ENCODE measurements around the gene KLC1. TPM values are rescaled to one million over a fixed set of nuclear protein-coding genes. Genes with fewer than 3 reads are reported as not detected.

The KLC1 gene
- total RNA-seq, 2 experiments from 2014 or later, result 88.0 to 88.6 TPM

DNA sequence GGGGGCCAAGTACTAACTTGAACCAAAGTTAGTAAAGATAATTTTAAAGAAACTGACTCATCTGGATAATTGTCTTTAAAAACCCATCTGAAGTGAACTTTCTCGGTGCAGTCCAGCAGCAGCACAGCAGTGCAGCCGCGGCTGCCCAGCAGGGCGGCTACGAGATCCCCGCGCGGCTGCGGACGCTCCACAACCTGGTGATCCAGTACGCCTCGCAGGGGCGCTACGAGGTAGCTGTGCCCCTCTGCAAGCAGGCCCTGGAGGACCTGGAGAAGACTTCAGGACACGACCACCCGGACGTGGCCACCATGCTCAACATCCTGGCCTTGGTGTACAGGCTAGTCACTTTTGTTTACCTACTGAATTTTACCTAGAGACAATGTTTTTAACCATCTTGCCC is 33.6 kb downstream of the KLC1 start:
- H3K27ac Mint-ChIP-seq, result no peak overlapping the region
- H3K4me1 Mint-ChIP-seq, result peaks cover 3% of the 10 kb centered on the region
- H3K36me3 Mint-ChIP-seq, result peaks cover 16% of the 10 kb centered on the region
- no peak for DNase-seq
- H3K27me3 Mint-ChIP-seq, result no peaks in the 10 kb centered on the region
- H3K4me3 Mint-ChIP-seq, result no peak overlapping the region
- H3K9me3 Mint-ChIP-seq, result no peaks in the 10 kb centered on the region

DNA sequence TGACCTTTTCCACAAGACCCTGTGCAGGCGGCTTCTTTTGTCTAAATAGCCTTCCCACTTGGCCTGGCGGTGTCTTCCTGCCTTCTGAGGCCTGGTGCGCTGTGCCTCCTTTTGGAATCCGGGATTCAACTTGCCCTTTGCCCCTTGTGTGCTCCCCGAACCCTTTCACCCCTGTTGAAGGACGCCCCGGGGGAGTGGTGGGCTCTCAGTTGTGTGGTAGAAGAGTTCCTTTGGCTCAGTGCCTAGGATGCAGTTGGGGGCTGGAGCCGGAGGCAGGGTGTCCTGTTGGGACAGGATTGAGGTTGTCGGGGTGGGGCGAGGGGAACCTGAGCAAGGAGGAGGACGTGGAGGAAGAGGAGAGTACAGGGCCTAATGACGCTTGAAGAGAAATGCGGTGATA is 34.5 kb downstream of the KLC1 start:
- no peak for DNase-seq
- H3K27ac Mint-ChIP-seq, result no peak overlapping the region

DNA sequence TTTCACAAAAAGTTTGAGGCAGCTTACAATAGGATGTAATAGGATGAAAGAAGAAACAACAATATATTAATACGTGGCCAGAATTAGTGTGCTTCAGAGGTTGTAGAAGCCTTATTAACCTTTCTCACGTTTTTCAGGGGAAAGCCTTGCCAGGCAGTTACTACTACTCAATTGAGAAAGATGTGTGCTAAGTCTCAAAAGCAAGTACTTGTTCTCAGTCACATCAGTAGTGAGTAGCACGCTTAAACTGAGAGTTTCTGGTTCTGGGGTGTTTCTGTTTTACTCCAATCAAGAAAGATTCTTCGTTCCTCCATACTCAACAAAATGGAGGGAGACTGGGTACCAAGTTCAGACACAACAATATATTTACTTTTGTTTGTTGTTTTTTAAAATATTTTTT is 38.7 kb downstream of the KLC1 start:
- no peak overlapping the region for H3K4me3 Mint-ChIP-seq
- H3K9me3 Mint-ChIP-seq, result no peaks in the 10 kb centered on the region
- H3K27ac Mint-ChIP-seq, result no peak overlapping the region
- no peaks in the 10 kb centered on the region for H3K27me3 Mint-ChIP-seq
- peaks cover 12% of the 10 kb centered on the region for H3K36me3 Mint-ChIP-seq
- H3K4me1 Mint-ChIP-seq, result no peaks in the 10 kb centered on the region
- DNase-seq, result no peak

More for the DNA sequence above, 34.5 kb downstream of the KLC1 start:
- Mint-ChIP-seq H3K9me3 (no peaks in the 10 kb centered on the region), H3K27me3 (no peaks in the 10 kb centered on the region), H3K4me3 (no peak overlapping the region), H3K36me3 (peaks cover 16% of the 10 kb centered on the region), H3K4me1 (peaks cover 3% of the 10 kb centered on the region)

DNA sequence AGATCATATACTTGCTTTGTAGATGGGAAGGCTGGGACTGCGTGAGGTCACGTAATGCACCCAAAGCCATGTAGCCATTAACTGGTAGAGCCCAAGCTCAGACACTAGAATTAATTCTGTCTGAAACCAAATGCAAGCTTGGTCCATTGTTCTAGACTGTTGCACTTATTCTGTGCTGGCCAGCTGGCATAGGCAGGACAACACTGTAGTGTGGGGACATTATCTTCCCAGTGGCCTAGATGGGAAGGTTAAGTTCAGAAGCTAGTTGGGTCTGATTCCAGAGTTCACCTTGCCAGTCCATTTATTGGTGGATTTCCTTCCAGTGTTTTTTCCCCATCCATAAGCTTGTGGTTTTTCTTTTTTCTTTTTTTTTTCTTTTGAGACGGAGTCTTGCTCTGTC is 39.1 kb downstream of the KLC1 start:
- Mint-ChIP-seq H3K4me3 (no peak overlapping the region), H3K4me1 (no peaks in the 10 kb centered on the region), H3K27me3 (no peaks in the 10 kb centered on the region), H3K36me3 (peaks cover 12% of the 10 kb centered on the region), H3K27ac (no peak overlapping the region), H3K9me3 (no peaks in the 10 kb centered on the region)
- no peak for DNase-seq

DNA sequence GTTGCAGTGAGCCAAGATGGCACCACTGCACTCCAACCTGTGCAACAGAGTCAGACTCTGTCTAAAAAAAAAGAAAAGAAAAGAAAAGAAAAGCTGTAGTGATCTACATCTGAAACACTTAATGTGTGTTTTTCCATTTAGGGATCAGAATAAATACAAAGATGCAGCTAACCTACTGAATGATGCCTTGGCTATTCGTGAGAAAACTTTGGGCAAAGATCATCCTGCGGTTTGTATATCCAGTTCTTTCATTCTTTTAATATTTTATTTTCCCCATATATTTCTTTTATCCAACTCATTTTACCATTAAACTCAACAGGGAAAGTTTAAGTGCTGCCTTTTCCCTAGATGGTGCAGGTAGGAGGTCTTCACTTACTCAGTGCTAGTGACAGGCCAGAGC is 40.4 kb downstream of the KLC1 start:
- no peaks in the 10 kb centered on the region for H3K27me3 Mint-ChIP-seq
- no peaks in the 10 kb centered on the region for H3K4me1 Mint-ChIP-seq
- H3K4me3 Mint-ChIP-seq, result no peak overlapping the region
- peaks cover 17% of the 10 kb centered on the region for H3K36me3 Mint-ChIP-seq
- no peak overlapping the region for H3K27ac Mint-ChIP-seq
- DNase-seq, result no peak
- H3K9me3 Mint-ChIP-seq, result no peaks in the 10 kb centered on the region

DNA sequence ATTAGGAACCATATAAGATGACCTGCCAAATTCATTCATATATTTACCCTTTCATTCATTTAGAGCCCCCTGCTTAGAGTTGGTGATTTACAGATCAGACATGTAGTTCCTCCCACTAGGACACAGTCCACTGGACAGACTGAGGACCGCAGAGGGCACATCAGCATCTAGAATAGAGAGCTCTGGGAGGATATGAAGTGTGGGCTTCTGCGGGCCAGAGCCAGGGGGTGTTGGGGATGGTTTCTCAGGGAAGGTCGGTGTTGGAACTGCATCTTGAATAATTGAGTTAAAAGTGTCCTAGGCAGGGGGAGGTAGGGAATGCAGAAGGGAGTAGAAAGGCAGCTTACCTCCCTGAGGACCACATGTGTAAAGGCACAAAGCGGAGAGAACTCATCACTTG is 42.9 kb downstream of the KLC1 start:
- DNase-seq, result no peak
- Mint-ChIP-seq H3K9me3 (no peaks in the 10 kb centered on the region), H3K27ac (no peak overlapping the region), H3K36me3 (peaks cover 22% of the 10 kb centered on the region), H3K4me3 (no peak overlapping the region), H3K27me3 (no peaks in the 10 kb centered on the region), H3K4me1 (no peaks in the 10 kb centered on the region)

DNA sequence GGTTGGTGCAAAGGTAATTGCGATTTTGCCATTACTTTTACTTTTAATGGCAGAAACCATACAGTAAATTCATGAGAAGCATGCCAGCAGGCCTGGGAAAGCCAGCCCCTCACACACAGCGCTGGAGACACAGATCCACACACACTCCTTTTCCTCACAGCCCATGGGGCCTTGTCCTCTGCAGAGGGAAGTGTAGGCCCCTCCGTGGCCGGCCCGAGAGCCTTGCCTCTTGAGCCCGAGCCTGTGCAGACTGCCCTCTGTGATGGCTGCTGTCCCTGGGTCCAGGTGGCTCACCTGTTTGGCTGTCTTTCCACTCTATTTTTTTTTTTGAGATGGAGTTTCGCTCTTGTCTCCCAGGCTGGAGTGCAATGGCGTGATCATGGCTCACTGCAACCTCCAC is 46.9 kb downstream of the KLC1 start:
- DNase-seq, result no peak
- Mint-ChIP-seq H3K27ac (no peak overlapping the region), H3K36me3 (peaks cover 20% of the 10 kb centered on the region), H3K4me1 (peaks cover 9% of the 10 kb centered on the region), H3K27me3 (no peaks in the 10 kb centered on the region), H3K4me3 (no peak overlapping the region), H3K9me3 (no peaks in the 10 kb centered on the region)

DNA sequence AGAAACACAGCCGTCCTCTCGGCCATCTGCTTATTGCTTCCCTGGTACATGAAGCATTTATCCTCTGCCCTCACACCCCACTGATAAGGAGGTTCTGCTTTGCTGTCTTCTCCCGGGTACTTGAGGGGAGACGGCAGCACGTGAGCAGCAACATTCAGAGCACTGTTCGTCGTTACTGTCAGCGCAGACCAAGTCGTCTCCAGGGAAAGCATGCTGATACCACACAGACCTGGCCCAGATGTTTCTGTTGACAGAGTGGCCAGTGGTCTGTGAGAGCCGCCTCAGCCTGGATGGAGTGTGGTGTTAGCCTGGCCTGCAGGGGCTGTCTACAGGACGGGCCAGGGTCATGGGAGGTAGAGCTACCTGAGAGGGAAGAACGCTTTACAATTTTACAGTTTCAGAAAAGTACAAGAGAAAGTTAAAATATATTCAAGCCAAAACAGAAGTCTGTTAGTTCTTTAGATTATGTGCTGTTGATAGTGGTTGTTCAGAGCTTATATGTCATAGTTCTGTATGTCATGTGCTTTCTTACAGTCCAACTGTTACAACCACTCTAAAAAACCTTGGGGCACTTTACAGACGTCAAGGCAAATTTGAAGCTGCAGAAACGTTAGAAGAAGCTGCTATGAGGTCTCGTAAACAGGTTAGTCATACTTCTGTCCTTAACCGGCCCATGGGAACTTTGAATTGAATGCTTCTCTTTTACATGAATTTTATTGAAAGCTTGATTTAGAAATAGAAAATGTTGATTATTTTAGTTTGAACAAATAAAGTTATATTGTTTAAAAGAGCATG is 48.1 kb downstream of the KLC1 start:
- no peak for DNase-seq
- Mint-ChIP-seq H3K27ac (no peak overlapping the region), H3K27me3 (no peaks in the 10 kb centered on the region), H3K4me1 (peaks cover 9% of the 10 kb centered on the region), H3K4me3 (no peak overlapping the region), H3K36me3 (peaks cover 16% of the 10 kb centered on the region), H3K9me3 (no peaks in the 10 kb centered on the region)

DNA sequence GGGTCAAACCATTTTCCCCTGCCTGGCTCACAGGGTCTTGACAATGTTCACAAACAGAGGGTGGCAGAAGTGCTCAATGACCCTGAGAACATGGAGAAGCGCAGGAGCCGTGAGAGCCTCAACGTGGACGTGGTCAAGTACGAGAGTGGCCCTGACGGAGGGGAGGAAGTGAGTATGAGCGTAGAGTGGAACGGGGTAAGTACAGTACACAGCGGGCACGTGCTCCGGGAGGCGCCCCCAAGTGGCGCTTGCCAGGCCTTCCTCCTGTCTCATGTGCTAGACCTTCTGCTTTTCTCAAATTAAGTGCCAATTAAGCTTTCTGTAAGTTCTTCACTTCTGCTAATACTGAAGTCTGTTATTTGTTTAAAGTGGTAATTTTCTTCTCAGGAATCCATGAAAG is 50.3 kb downstream of the KLC1 start:
- Mint-ChIP-seq H3K9me3 (no peaks in the 10 kb centered on the region), H3K27ac (peak overlapping the region; percentile 80), H3K36me3 (peaks cover 10% of the 10 kb centered on the region), H3K4me1 (peaks cover 9% of the 10 kb centered on the region), H3K27me3 (no peaks in the 10 kb centered on the region), H3K4me3 (no peak overlapping the region)
- peak; percentile 58 for DNase-seq

DNA sequence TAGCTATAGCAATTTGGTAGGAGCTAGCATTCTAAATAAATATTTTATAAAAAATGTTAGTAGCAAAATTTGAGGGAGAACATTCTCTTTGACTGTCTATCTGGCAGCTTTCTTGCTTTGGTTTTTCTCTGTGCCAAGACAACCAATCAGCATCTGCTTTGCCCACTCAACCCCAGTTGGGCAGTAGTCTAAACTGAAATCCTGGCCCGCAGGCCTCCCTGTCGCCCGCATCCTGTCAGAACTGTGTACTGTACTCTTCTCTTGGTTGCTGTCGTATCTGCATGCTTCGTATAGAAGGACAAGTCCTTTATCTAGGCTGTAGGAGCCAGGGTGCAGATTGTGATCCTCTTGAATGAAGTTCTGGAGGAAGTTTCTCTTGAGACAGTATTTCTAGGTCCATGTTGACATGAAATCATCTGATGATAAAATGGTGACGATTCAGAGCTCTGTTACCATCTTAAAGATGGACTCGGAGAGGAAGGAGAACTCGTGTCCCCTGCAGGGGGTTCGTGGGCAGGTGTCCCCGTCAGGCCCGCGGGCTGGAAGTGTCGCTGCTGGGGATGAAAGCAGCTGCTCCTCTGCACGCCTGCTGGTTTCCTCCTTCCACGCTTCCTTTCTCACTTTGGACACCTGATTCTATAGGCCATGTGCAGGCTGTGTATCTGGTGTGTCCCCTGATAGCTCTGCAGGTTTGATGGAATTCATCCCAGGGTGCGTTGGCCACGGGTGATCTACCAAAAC is 51.6 kb downstream of the KLC1 start:
- no peaks in the 10 kb centered on the region for H3K27me3 Mint-ChIP-seq
- no peak overlapping the region for H3K27ac Mint-ChIP-seq
- DNase-seq, result no peak
- peaks cover 9% of the 10 kb centered on the region for H3K4me1 Mint-ChIP-seq
- H3K36me3 Mint-ChIP-seq, result peaks cover 11% of the 10 kb centered on the region
- H3K9me3 Mint-ChIP-seq, result no peaks in the 10 kb centered on the region
- H3K4me3 Mint-ChIP-seq, result no peak overlapping the region

DNA sequence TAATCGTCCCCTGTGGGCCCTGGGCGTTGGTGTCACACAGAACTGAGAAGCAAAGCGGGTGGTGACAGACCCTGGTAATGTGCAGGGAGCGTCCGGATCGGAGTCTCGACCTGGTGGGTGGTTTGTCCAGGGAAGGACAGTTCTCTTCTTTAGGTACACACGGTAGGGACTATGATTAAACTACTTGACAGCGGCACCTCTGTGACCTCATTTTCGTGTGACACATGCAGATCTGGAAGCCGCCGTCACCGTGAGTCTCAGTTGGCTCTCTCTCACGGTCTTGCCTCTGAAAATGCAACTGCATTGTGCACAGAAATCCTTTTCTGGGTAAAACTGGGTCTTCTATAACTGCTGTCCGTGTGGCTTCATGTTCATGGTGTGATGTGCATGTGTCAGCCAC is 54.1 kb downstream of the KLC1 start:
- H3K4me1 Mint-ChIP-seq, result peaks cover 9% of the 10 kb centered on the region
- H3K36me3 Mint-ChIP-seq, result peaks cover 5% of the 10 kb centered on the region
- no peaks in the 10 kb centered on the region for H3K27me3 Mint-ChIP-seq
- H3K9me3 Mint-ChIP-seq, result no peaks in the 10 kb centered on the region
- DNase-seq, result no peak
- H3K4me3 Mint-ChIP-seq, result no peak overlapping the region
- no peak overlapping the region for H3K27ac Mint-ChIP-seq

DNA sequence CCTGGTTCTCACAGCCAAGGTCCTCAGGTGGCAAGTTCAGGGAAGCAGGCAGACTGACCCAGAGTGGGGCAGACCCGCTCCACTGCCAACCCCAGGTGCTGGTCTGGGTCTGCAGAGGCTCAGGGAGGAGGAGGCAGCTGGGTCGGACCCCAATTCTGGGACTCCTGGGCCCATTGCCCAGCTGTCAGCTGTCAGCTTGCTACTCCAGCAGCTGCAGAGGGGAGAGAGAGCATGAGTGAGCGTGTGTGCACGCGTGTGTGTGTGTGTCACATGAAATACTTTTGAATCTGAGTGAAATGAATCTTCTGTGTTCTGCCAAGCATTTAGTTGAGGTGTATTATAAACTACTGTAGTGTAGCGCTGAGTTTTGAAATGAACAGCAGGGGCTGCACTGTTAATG is 55.5 kb downstream of the KLC1 start:
- no peak for DNase-seq
- Mint-ChIP-seq H3K4me3 (no peak overlapping the region), H3K9me3 (no peaks in the 10 kb centered on the region), H3K36me3 (peaks cover 5% of the 10 kb centered on the region), H3K4me1 (peaks cover 4% of the 10 kb centered on the region), H3K27ac (no peak overlapping the region), H3K27me3 (no peaks in the 10 kb centered on the region)

DNA sequence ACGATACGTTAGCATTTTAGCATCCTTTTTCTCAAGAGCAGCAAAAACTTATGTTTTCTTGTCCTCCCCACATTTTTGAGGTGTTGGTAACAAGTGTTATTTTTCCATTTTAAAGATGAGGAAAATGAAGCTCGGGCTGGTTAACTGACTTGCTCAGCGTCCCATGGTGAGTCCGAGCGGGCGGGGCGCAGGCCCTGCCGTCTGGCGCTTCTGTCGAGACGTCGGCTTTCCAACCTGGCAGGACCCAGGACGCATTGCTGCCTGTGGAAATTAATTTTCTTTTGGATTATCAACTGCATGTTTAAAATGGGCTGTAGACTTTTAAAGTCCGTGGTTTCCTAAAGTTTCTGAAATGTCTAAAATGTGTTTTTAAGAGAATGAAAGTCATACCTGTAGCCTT is 55.9 kb downstream of the KLC1 start:
- Mint-ChIP-seq H3K36me3 (peaks cover 5% of the 10 kb centered on the region), H3K4me1 (no peaks in the 10 kb centered on the region), H3K9me3 (no peaks in the 10 kb centered on the region), H3K27ac (no peak overlapping the region), H3K4me3 (no peak overlapping the region), H3K27me3 (no peaks in the 10 kb centered on the region)
- no peak for DNase-seq

DNA sequence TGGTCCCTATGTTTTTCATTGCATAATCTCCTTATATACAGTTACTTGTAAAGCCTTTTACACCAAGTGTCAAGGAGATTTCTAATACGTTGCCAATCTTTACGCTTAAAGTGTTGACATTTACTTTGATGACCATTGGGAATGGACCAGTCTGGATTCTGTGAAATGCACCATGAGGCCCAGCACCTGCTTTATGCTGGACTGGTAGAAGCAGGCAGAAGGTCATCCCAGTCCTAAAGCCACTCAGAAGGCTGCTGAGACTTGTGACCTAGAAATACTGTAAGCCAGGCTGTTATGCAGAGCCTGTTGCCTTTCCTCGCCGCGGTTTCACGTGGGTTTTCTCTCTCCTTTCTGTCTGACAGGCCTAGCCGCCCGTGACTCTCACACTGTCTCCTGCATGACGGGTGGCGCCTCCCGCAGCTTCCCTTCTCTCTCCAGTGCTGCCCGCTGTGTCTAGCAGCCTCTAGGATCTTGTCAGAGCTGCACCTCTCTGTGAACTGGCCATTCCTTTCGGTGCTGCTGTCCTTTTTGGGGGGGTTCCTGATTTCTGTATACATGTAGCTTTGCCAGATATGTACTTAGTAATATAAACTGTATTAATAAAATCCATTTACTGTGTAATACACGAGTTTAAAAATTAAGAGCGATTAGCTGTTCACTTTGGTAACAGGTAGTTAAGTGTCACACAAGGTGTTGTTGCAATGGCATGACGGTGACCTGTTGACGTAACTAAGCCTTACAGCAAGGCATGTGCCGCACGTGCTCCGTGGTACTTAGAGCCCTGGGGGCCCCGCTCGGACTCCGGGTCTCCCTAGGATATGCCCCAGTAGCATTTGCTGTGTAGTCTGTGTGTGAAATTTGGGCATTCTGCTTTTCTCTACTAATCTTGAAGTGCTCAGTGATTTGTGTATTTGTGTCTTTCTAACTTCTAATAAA is 56.5 kb downstream of the KLC1 start:
- DNase-seq, result no peak
- Mint-ChIP-seq H3K27ac (no peak overlapping the region), H3K36me3 (peaks cover 4% of the 10 kb centered on the region), H3K4me1 (no peaks in the 10 kb centered on the region), H3K27me3 (no peaks in the 10 kb centered on the region), H3K4me3 (no peak overlapping the region), H3K9me3 (no peaks in the 10 kb centered on the region)

DNA sequence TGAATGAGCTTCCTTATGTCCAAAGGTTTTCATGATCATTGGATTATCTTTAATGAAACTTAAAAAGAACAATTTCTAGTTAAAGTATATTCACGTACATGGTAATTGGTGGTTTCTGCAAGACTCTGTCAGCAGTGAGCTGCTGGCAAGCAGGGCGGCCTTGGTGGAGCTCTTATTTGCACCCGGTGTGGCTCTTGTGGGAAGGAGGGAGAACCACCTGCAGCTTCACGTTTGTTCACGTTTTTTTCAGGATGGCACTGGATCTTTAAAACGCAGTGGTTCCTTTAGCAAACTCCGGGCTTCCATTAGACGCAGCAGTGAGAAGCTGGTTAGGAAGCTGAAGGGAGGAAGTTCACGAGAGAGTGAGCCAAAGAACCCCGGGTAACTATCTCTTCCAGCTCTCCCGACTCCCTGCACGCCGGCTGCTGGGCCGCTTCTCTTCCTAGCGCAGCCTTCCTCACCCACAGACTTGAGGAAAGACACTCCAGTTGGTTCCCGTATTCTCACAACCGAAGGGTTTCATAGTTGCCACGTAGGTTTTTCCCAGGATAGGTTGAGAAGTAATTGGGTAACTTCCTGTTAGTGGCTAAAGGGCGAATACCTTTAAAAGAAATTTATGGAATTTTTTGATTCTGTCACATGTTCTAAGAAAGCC is 57.9 kb downstream of the KLC1 start:
- no peaks in the 10 kb centered on the region for H3K9me3 Mint-ChIP-seq
- H3K4me1 Mint-ChIP-seq, result no peaks in the 10 kb centered on the region
- no peak overlapping the region for H3K4me3 Mint-ChIP-seq
- DNase-seq, result no peak
- no peaks in the 10 kb centered on the region for H3K27me3 Mint-ChIP-seq
- peaks cover 1% of the 10 kb centered on the region for H3K36me3 Mint-ChIP-seq
- H3K27ac Mint-ChIP-seq, result no peak overlapping the region
